K562 (cell line): ENCODE measurements around the gene ERC2.

Experiments
- ASH1L ChIP-seq: fragments of 450-650 bp; IDR thresholded peaks from 2 replicates; pipeline ENCODE4 v1.6.1; 2018; ENCODE audit warnings: borderline replicate concordance, mild to moderate bottlenecking, low read depth; ENCODE audit not compliant: partially characterized antibody
- SMARCE1 ChIP-seq: fragments of 450-650 bp; IDR thresholded peaks from 2 replicates; pipeline ENCODE4 v1.7.1; 2016; ENCODE audit warnings: mild to moderate bottlenecking
- TF ChIP-seq, protein P1 (sequence below): fragments of 200-800 bp; sonication (Bioruptor generic); IDR thresholded peaks from 2 replicates; pipeline ENCODE4 v1.6.1; 2017; ENCODE audit warnings: missing genetic modification characterization, missing compliant biosample characterization

DNA sequence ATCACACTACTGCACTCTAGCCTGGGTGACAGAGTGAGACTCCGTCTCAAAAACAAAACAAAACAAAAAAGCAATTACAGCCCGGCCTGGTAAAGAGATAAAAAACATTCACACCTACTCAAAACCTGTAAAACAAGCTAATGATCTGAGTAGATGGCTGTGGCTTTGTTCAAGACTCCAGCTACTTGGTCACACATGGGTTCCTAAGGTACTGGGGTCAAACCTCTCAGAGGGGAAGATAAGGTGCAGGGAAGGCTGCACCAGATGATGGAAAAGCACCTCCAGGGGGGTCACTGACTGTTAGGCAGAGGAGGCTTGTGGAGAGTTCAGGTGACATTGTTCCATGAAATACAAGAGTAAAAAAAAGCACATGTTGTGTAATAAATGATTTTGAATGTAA lies 531.0 kb downstream of the ERC2 start:
- no peak for TF ChIP-seq ASH1L
- TF ChIP-seq, protein P1, sequence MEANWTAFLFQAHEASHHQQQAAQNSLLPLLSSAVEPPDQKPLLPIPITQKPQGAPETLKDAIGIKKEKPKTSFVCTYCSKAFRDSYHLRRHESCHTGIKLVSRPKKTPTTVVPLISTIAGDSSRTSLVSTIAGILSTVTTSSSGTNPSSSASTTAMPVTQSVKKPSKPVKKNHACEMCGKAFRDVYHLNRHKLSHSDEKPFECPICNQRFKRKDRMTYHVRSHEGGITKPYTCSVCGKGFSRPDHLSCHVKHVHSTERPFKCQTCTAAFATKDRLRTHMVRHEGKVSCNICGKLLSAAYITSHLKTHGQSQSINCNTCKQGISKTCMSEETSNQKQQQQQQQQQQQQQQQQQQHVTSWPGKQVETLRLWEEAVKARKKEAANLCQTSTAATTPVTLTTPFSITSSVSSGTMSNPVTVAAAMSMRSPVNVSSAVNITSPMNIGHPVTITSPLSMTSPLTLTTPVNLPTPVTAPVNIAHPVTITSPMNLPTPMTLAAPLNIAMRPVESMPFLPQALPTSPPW (CRISPR knock-in tag), result no peak
- no peak for TF ChIP-seq SMARCE1
